Endometrial microvascular endothelial cells (primary cell): ENCODE results near the gene TENT5C. TPM values are rescaled to one million over a fixed set of nuclear protein-coding genes. Genes with fewer than 3 reads are reported as not detected.

Experiments used
- total RNA-seq: library from RNA; depleted of rRNA; stranded (reverse); fragments of >200 nt; gene quantifications from one replicate; pipeline ENCODE4 v1.2.3, GENCODE V29; 2015; ENCODE audit errors: inconsistent ontology term

TENT5C gene
- total RNA-seq, 1 donor from 2014 or later = 0.19 TPM

Other genes with a start within 250 kb of the TENT5C start
- gene MAN1A2, start 238.6 kb upstream of the TENT5C start, total RNA-seq = 24.2 TPM